Measurements from ENCODE around the gene PARD3. TPM values are rescaled to one million over a fixed set of nuclear protein-coding genes. Genes with fewer than 3 reads are reported as not detected.
A peak's percentile ranks its signal among the peaks of the same experiment; 100 is the strongest.

The PARD3 gene
- total and polyA plus RNA-seq, 8 donors: 25.6 to 54.5 (median 47.8) TPM

DNA sequence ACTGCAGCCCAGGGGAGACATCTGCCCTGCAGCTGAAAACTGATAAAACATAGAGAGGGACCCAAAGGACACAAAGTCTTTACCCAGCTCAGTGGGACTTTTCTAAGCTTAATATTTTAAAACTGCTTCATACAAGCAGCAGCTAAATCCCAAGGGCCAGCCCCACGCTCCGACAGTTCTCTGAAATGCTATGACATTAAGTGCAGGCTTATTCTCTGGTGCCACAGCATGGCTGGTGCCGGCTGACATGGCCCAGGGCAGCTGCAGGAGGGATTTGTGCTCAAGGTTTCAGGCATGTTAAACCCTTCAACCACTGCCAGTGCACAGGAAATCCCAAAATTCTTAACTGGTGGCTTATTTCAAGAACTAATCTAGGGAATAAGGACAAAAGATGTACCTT is 170.9 kb downstream of the PARD3 start:
- DNase-seq: peak in 1 of 4 donors; percentile 49
- no peak for ATAC-seq
- intact Hi-C loops (cut with DNase I): no loop called here
- H3K27me3 ChIP-seq: no peaks in the 10 kb centered on the region
- H3K4me3 ChIP-seq: no peak overlapping the region
- no peaks in the 10 kb centered on the region for H3K36me3 ChIP-seq
- no peaks in the 10 kb centered on the region for H3K4me1 ChIP-seq
- TF ChIP-seq, protein P1, sequence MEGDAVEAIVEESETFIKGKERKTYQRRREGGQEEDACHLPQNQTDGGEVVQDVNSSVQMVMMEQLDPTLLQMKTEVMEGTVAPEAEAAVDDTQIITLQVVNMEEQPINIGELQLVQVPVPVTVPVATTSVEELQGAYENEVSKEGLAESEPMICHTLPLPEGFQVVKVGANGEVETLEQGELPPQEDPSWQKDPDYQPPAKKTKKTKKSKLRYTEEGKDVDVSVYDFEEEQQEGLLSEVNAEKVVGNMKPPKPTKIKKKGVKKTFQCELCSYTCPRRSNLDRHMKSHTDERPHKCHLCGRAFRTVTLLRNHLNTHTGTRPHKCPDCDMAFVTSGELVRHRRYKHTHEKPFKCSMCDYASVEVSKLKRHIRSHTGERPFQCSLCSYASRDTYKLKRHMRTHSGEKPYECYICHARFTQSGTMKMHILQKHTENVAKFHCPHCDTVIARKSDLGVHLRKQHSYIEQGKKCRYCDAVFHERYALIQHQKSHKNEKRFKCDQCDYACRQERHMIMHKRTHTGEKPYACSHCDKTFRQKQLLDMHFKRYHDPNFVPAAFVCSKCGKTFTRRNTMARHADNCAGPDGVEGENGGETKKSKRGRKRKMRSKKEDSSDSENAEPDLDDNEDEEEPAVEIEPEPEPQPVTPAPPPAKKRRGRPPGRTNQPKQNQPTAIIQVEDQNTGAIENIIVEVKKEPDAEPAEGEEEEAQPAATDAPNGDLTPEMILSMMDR (IDR thresholded peaks at IDR 0.05): no peak
- H3K27ac ChIP-seq: no peak overlapping the region
- no peaks in the 10 kb centered on the region for H3K9me3 ChIP-seq

GRCh38 chr10:34643620-34644019 is 171.5 kb downstream of the PARD3 start:
- H3K4me1 ChIP-seq: peaks cover 0 to under 1% of the 10 kb centered on the region in 2 donors
- no peak for ATAC-seq
- no peaks in the 10 kb centered on the region for H3K27me3 ChIP-seq
- intact Hi-C loops (cut with DNase I): no loop called here
- H3K27ac ChIP-seq: no peak overlapping the region
- TF ChIP-seq, protein P1 (IDR thresholded peaks at IDR 0.05): no peak
- H3K36me3 ChIP-seq: no peaks in the 10 kb centered on the region
- no peak overlapping the region for H3K4me3 ChIP-seq
- DNase-seq: no peak
- no peaks in the 10 kb centered on the region for H3K9me3 ChIP-seq

- no peak overlapping the region for H3K27ac ChIP-seq
- DNase-seq (peak in 1 of 4 donors; percentile 62), ATAC-seq (no peak)
- no peaks in the 10 kb centered on the region for H3K36me3 ChIP-seq
- H3K27me3 ChIP-seq: no peaks in the 10 kb centered on the region
- TF ChIP-seq, protein P1 (IDR thresholded peaks at IDR 0.05): no peak
- intact Hi-C loops (cut with DNase I): no loop called here
- no peak overlapping the region for H3K4me3 ChIP-seq
- peaks cover 7 to 13% of the 10 kb centered on the region in 2 donors for H3K4me1 ChIP-seq
- H3K9me3 ChIP-seq: no peaks in the 10 kb centered on the region
Observed at GRCh38 chr10:34641913-34642558, 173.1 kb downstream of the PARD3 start.

- Histone ChIP-seq H3K4me1 (peaks cover 7 to 17% of the 10 kb centered on the region in 2 donors), H3K36me3 (no peaks in the 10 kb centered on the region), H3K9me3 (no peaks in the 10 kb centered on the region), H3K27ac (no peak overlapping the region), H3K4me3 (no peak overlapping the region), H3K27me3 (no peaks in the 10 kb centered on the region)
- DNase-seq (peak in 1 of 4 donors; percentile 60), ATAC-seq (no peak)
- TF ChIP-seq, protein P1 (IDR thresholded peaks at IDR 0.05): no peak
- intact Hi-C loops (cut with DNase I): no loop called here
Observed at GRCh38 chr10:34641147-34641912, 173.8 kb downstream of the PARD3 start.

DNA sequence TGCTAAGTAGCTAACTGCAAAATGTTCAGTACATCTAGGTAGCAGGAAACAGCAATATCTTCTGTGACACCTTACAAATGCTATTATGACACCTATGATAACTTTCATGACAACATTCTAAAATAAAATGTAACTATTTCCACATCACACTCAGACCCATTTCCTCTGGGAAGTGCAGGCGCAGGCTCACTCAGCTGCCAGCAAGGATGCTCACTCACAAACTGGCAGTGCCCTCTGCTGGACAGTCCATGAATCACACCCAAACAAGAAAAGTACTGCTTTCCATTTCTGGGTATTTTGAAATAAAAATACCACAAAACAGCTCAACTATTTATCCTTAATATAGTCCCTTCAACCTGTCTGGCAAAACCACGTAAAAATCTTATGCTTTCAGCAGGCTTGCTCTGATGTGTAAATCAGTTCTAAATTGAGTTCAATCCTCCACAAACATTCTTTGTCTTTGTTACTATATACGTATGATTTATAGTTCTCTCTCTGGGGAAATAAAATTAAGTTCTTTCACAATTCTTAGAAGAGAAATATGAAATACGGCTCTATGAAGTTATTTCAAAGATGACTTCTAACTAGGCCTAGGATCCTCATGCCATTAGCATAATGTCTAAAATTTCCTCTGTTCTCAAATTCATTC is 176.6 kb downstream of the PARD3 start:
- H3K27ac ChIP-seq: no peak overlapping the region
- peaks cover 7 to 17% of the 10 kb centered on the region in 2 donors for H3K4me1 ChIP-seq
- TF ChIP-seq, protein P1 (IDR thresholded peaks at IDR 0.05): peak; percentile 80 to 90
- no peak overlapping the region for H3K4me3 ChIP-seq
- peak; percentile 94 for ATAC-seq
- no peaks in the 10 kb centered on the region for H3K9me3 ChIP-seq
- peak in 3 of 4 donors; percentile 75 to 91 (median 84) for DNase-seq
- intact Hi-C loops (cut with DNase I): loop anchor here in 1 of 2 donors (10.0 kb wide), 1 partner anchor 1304 kb away; the partner anchor contains the start of gene NRP1
- no peaks in the 10 kb centered on the region for H3K36me3 ChIP-seq
- no peaks in the 10 kb centered on the region for H3K27me3 ChIP-seq
